Astrocyte (in vitro differentiated cells and primary cell): ENCODE data around the gene DNMT3B. TPM values are rescaled to one million over a fixed set of nuclear protein-coding genes. Genes with fewer than 3 reads are reported as not detected.

ENCODE experiments used
- DNase-seq: peaks from one replicate; pipeline ENCODE4 v3.0.0-alpha.2; 2010; ENCODE audit warnings: low read depth
- FAIRE-seq: peaks from 2 replicates; lab custom pipeline; 2011; peaks lifted over from hg19 to GRCh38; lab: Jason Lieb, UNC
- H2AFZ ChIP-seq: 2 replicates; pipeline ENCODE4 v1.6.0; 2012; ENCODE audit warnings: low read depth, low read length, inconsistent platforms
- H3K27ac ChIP-seq: 2 replicates; pipeline ENCODE4 v1.5.1; 2011; ENCODE audit warnings: low read depth, low read length, inconsistent platforms
- H3K27me3 ChIP-seq: 2 replicates; pipeline ENCODE4 v1.6.0; 2011; ENCODE audit warnings: low read length, inconsistent platforms; ENCODE audit not compliant: insufficient read depth
- H3K36me3 ChIP-seq: 2 replicates; pipeline ENCODE4 v1.5.1; 2011; ENCODE audit warnings: low read length, inconsistent platforms; ENCODE audit not compliant: insufficient read depth
- H3K4me1 ChIP-seq: 2 replicates; pipeline ENCODE4 v1.5.1; 2011; ENCODE audit warnings: low read length, inconsistent platforms; ENCODE audit not compliant: insufficient read depth
- H3K4me2 ChIP-seq: 2 replicates; pipeline ENCODE4 v1.6.0; 2012; ENCODE audit warnings: low read length, inconsistent platforms
- H3K4me3 ChIP-seq: 2 replicates; pipeline ENCODE4 v1.5.1; 2011; ENCODE audit warnings: low read depth, mild to moderate bottlenecking, low read length, inconsistent platforms; ENCODE audit not compliant: insufficient read depth
- H3K79me2 ChIP-seq: 2 replicates; pipeline ENCODE4 v1.6.0; 2012; ENCODE audit warnings: mild to moderate bottlenecking, low read length, inconsistent platforms; ENCODE audit not compliant: insufficient read depth
- H3K9ac ChIP-seq: 2 replicates; pipeline ENCODE4 v1.6.0; 2012; ENCODE audit warnings: mild to moderate bottlenecking, low read length, inconsistent platforms
- H3K9me3 ChIP-seq: 2 replicates; pipeline ENCODE4 v1.5.1; 2012; ENCODE audit warnings: low read depth, mild to moderate bottlenecking, low read length, inconsistent platforms; ENCODE audit not compliant: insufficient read depth
- H4K20me1 ChIP-seq: 2 replicates; pipeline ENCODE4 v1.6.0; 2012; ENCODE audit warnings: low read length, inconsistent platforms; ENCODE audit not compliant: insufficient read depth
- H3K27ac Mint-ChIP-seq: one replicate; pipeline ENCODE4 v1.8.0; 2021; ENCODE audit warnings: mild to moderate bottlenecking, mixed read lengths; ENCODE audit not compliant: unreplicated experiment
- H3K27me3 Mint-ChIP-seq: one replicate; pipeline ENCODE4 v1.8.0; 2021; ENCODE audit warnings: low read depth, mixed read lengths; ENCODE audit not compliant: unreplicated experiment
- H3K36me3 Mint-ChIP-seq: one replicate; pipeline ENCODE4 v1.8.0; 2021; ENCODE audit warnings: low read depth, mixed read lengths; ENCODE audit not compliant: unreplicated experiment
- H3K4me1 Mint-ChIP-seq: one replicate; pipeline ENCODE4 v1.8.0; 2021; ENCODE audit warnings: low read depth, mixed read lengths; ENCODE audit not compliant: unreplicated experiment
- H3K4me3 Mint-ChIP-seq: one replicate; pipeline ENCODE4 v1.8.0; 2021; ENCODE audit warnings: mild to moderate bottlenecking, moderate library complexity, mixed read lengths; ENCODE audit not compliant: unreplicated experiment
- H3K9me3 Mint-ChIP-seq: one replicate; pipeline ENCODE4 v1.8.0; 2021; ENCODE audit warnings: mild to moderate bottlenecking, mixed read lengths; ENCODE audit not compliant: unreplicated experiment
- EZH2 ChIP-seq: IDR thresholded peaks from 2 replicates; pipeline ENCODE4 v1.6.1; 2012; ENCODE audit warnings: mild to moderate bottlenecking, low read length, inconsistent platforms; ENCODE audit not compliant: insufficient read depth
- total RNA-seq: library from RNA; stranded (reverse); gene quantifications from 2 replicates; pipeline ENCODE4 v1.2.1, GENCODE V29; 2021
- TF ChIP-seq, protein P1 (sequence below): IDR thresholded peaks from 2 replicates; pipeline ENCODE4 v1.5.1; 2011; ENCODE audit warnings: low read depth, mild to moderate bottlenecking, inconsistent platforms, low read length, moderate library complexity; ENCODE audit not compliant: insufficient read depth

Gene DNMT3B
- total RNA-seq, 1 donor from 2014 or later, result 5.0 TPM

- Histone ChIP-seq H3K4me1 (peaks cover 13% of the 10 kb centered on the region), H3K4me3 (peak overlapping the region; percentile 74), H3K79me2 (peaks cover 46% of the 10 kb centered on the region), H3K36me3 (no peaks in the 10 kb centered on the region), H3K9ac (peak overlapping the region; percentile 86), H3K9me3 (no peaks in the 10 kb centered on the region), H4K20me1 (peaks cover 3% of the 10 kb centered on the region), H3K27me3 (no peaks in the 10 kb centered on the region), H3K4me2 (peak overlapping the region; percentile 100), H2AFZ (peak overlapping the region; percentile 90), H3K27ac (peak overlapping the region; percentile 26)
- DNase-seq, result no peak
- Mint-ChIP-seq H3K27ac (peak overlapping the region; percentile 47), H3K4me1 (peaks cover 6% of the 10 kb centered on the region), H3K9me3 (peaks cover 4% of the 10 kb centered on the region), H3K4me3 (peak overlapping the region; percentile 92), H3K27me3 (peaks cover 2% of the 10 kb centered on the region), H3K36me3 (no peaks in the 10 kb centered on the region)
- TF ChIP-seq EZH2, result no peak
- TF ChIP-seq, protein P1, sequence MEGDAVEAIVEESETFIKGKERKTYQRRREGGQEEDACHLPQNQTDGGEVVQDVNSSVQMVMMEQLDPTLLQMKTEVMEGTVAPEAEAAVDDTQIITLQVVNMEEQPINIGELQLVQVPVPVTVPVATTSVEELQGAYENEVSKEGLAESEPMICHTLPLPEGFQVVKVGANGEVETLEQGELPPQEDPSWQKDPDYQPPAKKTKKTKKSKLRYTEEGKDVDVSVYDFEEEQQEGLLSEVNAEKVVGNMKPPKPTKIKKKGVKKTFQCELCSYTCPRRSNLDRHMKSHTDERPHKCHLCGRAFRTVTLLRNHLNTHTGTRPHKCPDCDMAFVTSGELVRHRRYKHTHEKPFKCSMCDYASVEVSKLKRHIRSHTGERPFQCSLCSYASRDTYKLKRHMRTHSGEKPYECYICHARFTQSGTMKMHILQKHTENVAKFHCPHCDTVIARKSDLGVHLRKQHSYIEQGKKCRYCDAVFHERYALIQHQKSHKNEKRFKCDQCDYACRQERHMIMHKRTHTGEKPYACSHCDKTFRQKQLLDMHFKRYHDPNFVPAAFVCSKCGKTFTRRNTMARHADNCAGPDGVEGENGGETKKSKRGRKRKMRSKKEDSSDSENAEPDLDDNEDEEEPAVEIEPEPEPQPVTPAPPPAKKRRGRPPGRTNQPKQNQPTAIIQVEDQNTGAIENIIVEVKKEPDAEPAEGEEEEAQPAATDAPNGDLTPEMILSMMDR, result no peak
- no peak for FAIRE-seq
Observed at GRCh38 chr20:32762754-32763201, 593 bp downstream of the DNMT3B start.

DNA sequence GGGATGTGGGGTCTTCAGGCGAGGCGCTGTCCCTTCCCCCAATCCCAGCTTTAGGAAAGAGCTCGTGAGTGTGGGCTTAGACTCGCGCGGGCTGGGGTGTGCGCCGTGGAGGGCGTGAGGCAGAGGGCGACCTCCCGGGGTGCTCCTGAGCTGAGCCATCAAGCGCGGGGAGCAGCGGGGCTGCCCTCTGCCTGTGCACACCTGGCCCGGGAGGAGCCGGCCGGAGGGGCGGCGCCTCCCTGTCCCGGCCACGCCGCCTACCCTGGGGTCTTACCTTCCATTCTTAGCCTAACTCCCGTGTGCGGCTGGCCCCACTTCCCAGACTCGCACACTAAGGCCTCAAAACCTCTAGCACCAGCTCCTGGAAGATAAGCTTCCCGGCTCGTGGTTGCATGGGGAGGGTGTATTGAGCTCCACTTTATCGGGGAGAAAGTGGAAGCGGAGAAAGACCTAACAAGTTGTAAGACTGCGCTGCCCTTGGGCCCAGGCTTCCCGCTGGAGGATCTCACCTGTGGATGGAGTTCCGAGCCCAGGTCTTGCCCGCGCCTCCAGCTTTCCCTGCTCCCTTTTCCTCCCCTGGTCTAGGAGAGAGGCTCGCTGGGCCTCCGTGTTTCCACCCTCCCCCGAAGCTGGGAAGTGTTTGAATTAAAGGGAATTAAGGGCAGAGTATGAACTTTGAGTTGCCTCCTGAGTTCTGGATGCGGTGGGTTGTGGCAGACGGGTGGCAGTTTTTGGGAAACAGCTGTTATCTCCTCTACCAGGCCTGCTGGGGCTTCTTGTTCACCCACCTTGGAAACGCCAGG lies 1.2 kb downstream of the DNMT3B start:
- peaks cover 6% of the 10 kb centered on the region for H3K4me1 Mint-ChIP-seq
- H3K9me3 Mint-ChIP-seq, result peaks cover 4% of the 10 kb centered on the region
- Histone ChIP-seq H3K9me3 (no peaks in the 10 kb centered on the region), H3K4me1 (peaks cover 13% of the 10 kb centered on the region), H3K79me2 (peaks cover 48% of the 10 kb centered on the region), H3K9ac (peak overlapping the region; percentile 86), H3K4me3 (peak overlapping the region; percentile 74), H3K4me2 (peak overlapping the region; percentile 100), H3K36me3 (no peaks in the 10 kb centered on the region), H3K27me3 (no peaks in the 10 kb centered on the region), H4K20me1 (peaks cover 4% of the 10 kb centered on the region), H3K27ac (no peak overlapping the region), H2AFZ (peak overlapping the region; percentile 90)
- no peak overlapping the region for H3K27ac Mint-ChIP-seq
- DNase-seq, result no peak
- H3K27me3 Mint-ChIP-seq, result peaks cover 2% of the 10 kb centered on the region
- no peak for FAIRE-seq
- H3K4me3 Mint-ChIP-seq, result peak overlapping the region; percentile 92
- H3K36me3 Mint-ChIP-seq, result no peaks in the 10 kb centered on the region
- TF ChIP-seq, protein P1, result no peak
- TF ChIP-seq EZH2, result no peak
